Ovary (tissue), 9 donors: Measurements from ENCODE around the gene KPRP. TPM values are rescaled to one million over a fixed set of nuclear protein-coding genes. Genes with fewer than 3 reads are reported as not detected.

Experiments
- DNase-seq, 5 donors: peaks; one replicate each; pipeline ENCODE4 v3.0.0-alpha.2; 2019 to 2020
- H3K27ac ChIP-seq, 2 donors: fragments of 200-600 bp; one replicate each; pipeline versions ENCODE4 v1.5.1 to v1.8.0; 2019 to 2022
- H3K27me3 ChIP-seq: fragments of 200-600 bp; one replicate; pipeline ENCODE4 v1.8.0; 2022
- H3K36me3 ChIP-seq: fragments of 200-600 bp; sonication (generic); one replicate; pipeline ENCODE4 v1.5.1; 2019
- H3K4me1 ChIP-seq: one replicate; pipeline ENCODE4 v1.8.1; 2013; ENCODE audit warnings: mild to moderate bottlenecking, moderate library complexity; ENCODE audit not compliant: insufficient read depth
- H3K4me3 ChIP-seq: fragments of 200-600 bp; sonication (generic); one replicate; pipeline ENCODE4 v1.5.1; 2017
- H3K9me3 ChIP-seq, 2 donors: fragments of 200-600 bp in 1 of 2; sonication (generic) in 1 of 2; one replicate each; pipeline versions ENCODE4 v1.5.1 to v1.8.1; 2013 to 2019; ENCODE audit warnings: mild to moderate bottlenecking in 1 of 2, moderate library complexity in 1 of 2
- EP300 ChIP-seq: sonication (generic); formaldehyde crosslinking; IDR thresholded peaks from one replicate; pipeline ENCODE4 v1.6.1; 2017; ENCODE audit warnings: antibody characterized with exemption
- POLR2A ChIP-seq: fragments of 450-650 bp; IDR thresholded peaks from one replicate; pipeline ENCODE4 v1.6.1; 2017; ENCODE audit warnings: antibody characterized with exemption, mild to moderate bottlenecking, moderate library complexity
- WGBS, 3 donors: extraction: QIAGEN DNeasy Blood & Tissue Kit in 1 of 3; methylation state at CpG; one replicate each; pipeline versions ENCODE4 v1.1.5 to v1.1.7; 2013 to 2017; 5-methylcytosine and 5-hydroxymethylcytosine counted together
- intact Hi-C, 4 donors: fragments of 100-400 bp; cut with DNase I; formaldehyde crosslinking; loops; one replicate each; pipeline versions ENCODE4 v1.11.0 to v1.15.1; 2022 to 2023
- polyA plus RNA-seq, 2 donors: library from polyadenylated mRNA; stranded (reverse); fragments of 200-250 nt in 1 of 2; fragments of 350-450 nt in 1 of 2; fragmentation: Illumina TruSeq in 1 of 2; extraction: RNeasy Lipid Tissue Mini Kit (QIAGEN cat#74804) in 1 of 2; gene quantifications; one replicate each; pipeline ENCODE4 v1.2.3, GENCODE V29; 2013 to 2014
- total RNA-seq, 7 donors: library from RNA; depleted of rRNA in 2 of 7; stranded (reverse); fragments of >200 nt in 2 of 7; fragmentation: NEBNext Ultra II Directional in 3 of 7; extraction: Animal tissue kit (Norgen Biotek cat#: 25700) in 3 of 7; gene quantifications; one replicate each; pipeline versions ENCODE4 v1.1.0 to v1.2.4, GENCODE V29; 2016 to 2023
- TF ChIP-seq, protein P1 (sequence below), 3 donors: fragments of 450-650 bp in 2 of 3; fragments of 200-600 bp in 1 of 3; IDR thresholded peaks; one replicate each; pipeline versions ENCODE4 v1.5.1 to v1.8.0; 2016 to 2022; ENCODE audit warnings: antibody characterized with exemption in 3 of 3, mild to moderate bottlenecking in 1 of 3
- donor health status: DM: no; HTN: no; CAD: no; lungs with moderate emphysema.
- donor health status: DM: no; HTN: no; CAD: no.
- donor health status: Bipolar disorder and iron deficiency.
- donor health status: DM: yes; HTN: yes; CAD: no.
- donor health status: DM: no; HTN: no; CAD: no.
- donor health status: DM: yes; HTN: yes; CAD: no.

The KPRP gene
- total and polyA plus RNA-seq, 9 donors, result not detected

GRCh38 chr1:152735648-152736047 is 22.2 kb upstream of the KPRP start:
- no peak for DNase-seq
- intact Hi-C loops, result loop anchor here in 1 of 4 donors (1.0 kb wide), 1 partner anchor 21 kb away; no protein-coding TSS in a partner anchor
- no peaks in the 10 kb centered on the region for H3K36me3 ChIP-seq
- no peak overlapping the region for H3K4me3 ChIP-seq
- H3K4me1 ChIP-seq, result no peaks in the 10 kb centered on the region
- no peaks in the 10 kb centered on the region for H3K27me3 ChIP-seq
- no peak overlapping the region for H3K27ac ChIP-seq
- WGBS, 3 donors, result 14 to 28% (median 19%) methylated on average over 1 of the region's 1 CpG
- no peak for TF ChIP-seq EP300
- TF ChIP-seq, protein P1, sequence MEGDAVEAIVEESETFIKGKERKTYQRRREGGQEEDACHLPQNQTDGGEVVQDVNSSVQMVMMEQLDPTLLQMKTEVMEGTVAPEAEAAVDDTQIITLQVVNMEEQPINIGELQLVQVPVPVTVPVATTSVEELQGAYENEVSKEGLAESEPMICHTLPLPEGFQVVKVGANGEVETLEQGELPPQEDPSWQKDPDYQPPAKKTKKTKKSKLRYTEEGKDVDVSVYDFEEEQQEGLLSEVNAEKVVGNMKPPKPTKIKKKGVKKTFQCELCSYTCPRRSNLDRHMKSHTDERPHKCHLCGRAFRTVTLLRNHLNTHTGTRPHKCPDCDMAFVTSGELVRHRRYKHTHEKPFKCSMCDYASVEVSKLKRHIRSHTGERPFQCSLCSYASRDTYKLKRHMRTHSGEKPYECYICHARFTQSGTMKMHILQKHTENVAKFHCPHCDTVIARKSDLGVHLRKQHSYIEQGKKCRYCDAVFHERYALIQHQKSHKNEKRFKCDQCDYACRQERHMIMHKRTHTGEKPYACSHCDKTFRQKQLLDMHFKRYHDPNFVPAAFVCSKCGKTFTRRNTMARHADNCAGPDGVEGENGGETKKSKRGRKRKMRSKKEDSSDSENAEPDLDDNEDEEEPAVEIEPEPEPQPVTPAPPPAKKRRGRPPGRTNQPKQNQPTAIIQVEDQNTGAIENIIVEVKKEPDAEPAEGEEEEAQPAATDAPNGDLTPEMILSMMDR (IDR thresholded peaks at IDR 0.05), result no peak
- no peak for TF ChIP-seq POLR2A
- H3K9me3 ChIP-seq, result no peaks in the 10 kb centered on the region

DNA sequence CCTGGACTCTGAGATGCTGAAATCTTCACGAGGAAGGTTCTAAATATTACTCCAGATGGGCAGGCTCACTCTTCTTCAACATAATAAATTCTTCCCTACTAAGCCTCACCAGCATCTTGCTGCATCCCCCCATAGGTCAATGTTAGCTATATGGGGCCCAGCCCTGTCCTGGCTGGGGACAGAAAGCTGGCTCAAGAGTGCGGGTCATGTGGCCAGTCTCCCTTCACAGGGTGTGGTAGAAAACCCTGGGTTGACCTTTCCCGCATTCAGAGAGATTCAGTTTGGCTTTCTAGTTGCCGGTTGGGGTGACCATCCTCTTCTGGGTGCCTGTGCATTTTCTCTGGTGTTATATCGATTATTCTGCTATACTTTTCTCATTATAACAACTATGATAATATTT is 19.8 kb upstream of the KPRP start:
- Histone ChIP-seq H3K4me3 (no peak overlapping the region), H3K27ac (no peak overlapping the region), H3K4me1 (no peaks in the 10 kb centered on the region), H3K27me3 (no peaks in the 10 kb centered on the region), H3K36me3 (no peaks in the 10 kb centered on the region), H3K9me3 (no peaks in the 10 kb centered on the region)
- TF ChIP-seq EP300 (no peak), POLR2A (no peak)
- TF ChIP-seq, protein P1 (IDR thresholded peaks at IDR 0.05), result no peak
- intact Hi-C loops, result no loop called here
- no peak for DNase-seq
- WGBS, 3 donors, result 62 to 74% (median 68%) methylated on average over 5 of the region's 5 CpGs

GRCh38 chr1:152739841-152740240 is 18.0 kb upstream of the KPRP start:
- H3K27ac ChIP-seq, result no peak overlapping the region
- no peaks in the 10 kb centered on the region for H3K9me3 ChIP-seq
- no peaks in the 10 kb centered on the region for H3K36me3 ChIP-seq
- intact Hi-C loops, result no loop called here
- no peaks in the 10 kb centered on the region for H3K4me1 ChIP-seq
- no peak overlapping the region for H3K4me3 ChIP-seq
- 72 to 84% (median 81%) methylated on average over 3 of the region's 3 CpGs for WGBS, 3 donors
- no peak for DNase-seq
- TF ChIP-seq EP300, result no peak
- TF ChIP-seq, protein P1 (IDR thresholded peaks at IDR 0.05), result no peak
- TF ChIP-seq POLR2A, result no peak
- H3K27me3 ChIP-seq, result no peaks in the 10 kb centered on the region

- H3K4me3 ChIP-seq, result no peak overlapping the region
- no peak for DNase-seq
- no peaks in the 10 kb centered on the region for H3K4me1 ChIP-seq
- no peak overlapping the region for H3K27ac ChIP-seq
- intact Hi-C loops, result no loop called here
- no peaks in the 10 kb centered on the region for H3K36me3 ChIP-seq
- H3K9me3 ChIP-seq, result no peaks in the 10 kb centered on the region
- no peaks in the 10 kb centered on the region for H3K27me3 ChIP-seq
- no peak for TF ChIP-seq EP300
- no peak for TF ChIP-seq POLR2A
- TF ChIP-seq, protein P1 (IDR thresholded peaks at IDR 0.05), result no peak
Observed at GRCh38 chr1:152741656-152742055, 16.2 kb upstream of the KPRP start.
